Activated naive CD4-positive, alpha-beta T cell treated with anti-CD3 and anti-CD28 coated beads, Interleukin-2, amount 50 U/mL, for 72 hours (primary cell): ENCODE measurements around the gene SYNE4. TPM values are rescaled to one million over a fixed set of nuclear protein-coding genes. Genes with fewer than 3 reads are reported as not detected.
"Not testable (repeated sequence)": the region's sequence is repeated elsewhere in the genome, so short reads cannot be mapped to it uniquely, and the experiment has no call there.

Source experiments
- ATAC-seq, 2 donors: fragments of 150-1000 bp; cut with Tn5 transposase; 2 replicates each; pipeline ENCODE4 v1.10.0; 2021; ENCODE audit warnings: mild to moderate bottlenecking in 2 of 2, moderate library complexity in 2 of 2
- DNase-seq, 2 donors: peaks; one replicate each; pipeline ENCODE4 v3.0.0; 2021 to 2022; ENCODE audit warnings: low spot score in 2 of 2
- H3K27ac Mint-ChIP-seq, 2 donors: one replicate each; pipeline ENCODE4 v1.8.0; 2022; ENCODE audit warnings: mild to moderate bottlenecking in 2 of 2, mixed read lengths in 2 of 2
- H3K36me3 Mint-ChIP-seq, 2 donors: one replicate each; pipeline ENCODE4 v1.8.0; 2022; ENCODE audit warnings: mixed read lengths in 2 of 2
- H3K9me3 Mint-ChIP-seq, 2 donors: one replicate each; pipeline ENCODE4 v1.8.0; 2022; ENCODE audit warnings: mixed read lengths in 2 of 2
- total RNA-seq, 2 donors: library from RNA; stranded (reverse); gene quantifications; one replicate each; pipeline ENCODE4 v1.2.3, GENCODE V29; 2022

SYNE4 gene
- total RNA-seq, 2 donors from 2014 or later = 1.8 to 2.6 TPM

DNA sequence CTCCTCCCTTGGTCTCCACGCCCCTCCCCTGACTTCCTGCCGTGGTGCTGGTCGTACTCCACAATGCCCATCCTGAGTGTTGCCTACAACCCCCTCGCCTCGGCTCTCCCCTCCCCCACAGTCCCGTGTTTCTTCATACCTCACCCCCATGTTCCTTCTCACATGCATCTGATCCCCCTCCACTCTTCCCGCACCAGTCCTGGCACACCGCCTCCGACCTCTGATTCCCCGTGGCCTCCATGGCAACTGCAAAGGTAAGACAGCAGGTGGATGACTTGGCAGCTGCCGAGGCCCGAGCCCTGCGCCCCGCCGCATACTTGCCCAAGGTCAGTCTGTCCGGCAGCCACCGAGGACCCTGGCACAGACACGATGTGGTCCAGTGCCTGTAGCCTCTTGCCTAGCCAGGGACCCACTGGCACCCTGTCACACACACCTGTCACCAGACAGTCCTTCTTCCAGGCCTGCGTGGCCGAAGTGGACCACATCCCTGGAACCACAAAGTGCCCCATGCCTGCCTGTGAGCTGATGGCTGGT, 29.7 kb downstream of the SYNE4 start:
- DNase-seq (no peak), ATAC-seq (no peak)
- Mint-ChIP-seq H3K9me3 (no peaks in the 10 kb centered on the region), H3K27ac (no peak overlapping the region), H3K36me3 (no peaks in the 10 kb centered on the region)

DNA sequence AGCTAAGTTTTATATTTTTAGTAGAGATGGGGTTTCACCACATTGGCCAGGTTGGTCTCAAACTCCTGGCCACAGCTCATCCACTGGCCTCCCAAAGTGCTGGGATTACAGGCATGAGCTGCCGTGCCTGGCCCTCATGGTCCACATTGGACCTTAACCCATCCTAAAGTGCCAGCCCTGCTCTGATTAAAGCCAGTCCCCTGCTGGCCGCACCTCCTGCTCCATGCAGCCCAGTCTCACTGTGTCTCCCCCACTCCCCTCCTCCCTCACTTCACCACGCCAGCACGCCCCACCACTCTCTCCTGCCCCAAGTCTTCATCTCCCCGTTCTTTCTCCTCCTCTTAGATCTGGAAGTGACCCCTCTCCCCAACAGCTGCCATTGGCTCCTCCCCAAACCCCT, 30.3 kb downstream of the SYNE4 start:
- ATAC-seq = no peak
- H3K27ac Mint-ChIP-seq = peak overlapping the region in 1 of 2 donors; percentile 31

DNA sequence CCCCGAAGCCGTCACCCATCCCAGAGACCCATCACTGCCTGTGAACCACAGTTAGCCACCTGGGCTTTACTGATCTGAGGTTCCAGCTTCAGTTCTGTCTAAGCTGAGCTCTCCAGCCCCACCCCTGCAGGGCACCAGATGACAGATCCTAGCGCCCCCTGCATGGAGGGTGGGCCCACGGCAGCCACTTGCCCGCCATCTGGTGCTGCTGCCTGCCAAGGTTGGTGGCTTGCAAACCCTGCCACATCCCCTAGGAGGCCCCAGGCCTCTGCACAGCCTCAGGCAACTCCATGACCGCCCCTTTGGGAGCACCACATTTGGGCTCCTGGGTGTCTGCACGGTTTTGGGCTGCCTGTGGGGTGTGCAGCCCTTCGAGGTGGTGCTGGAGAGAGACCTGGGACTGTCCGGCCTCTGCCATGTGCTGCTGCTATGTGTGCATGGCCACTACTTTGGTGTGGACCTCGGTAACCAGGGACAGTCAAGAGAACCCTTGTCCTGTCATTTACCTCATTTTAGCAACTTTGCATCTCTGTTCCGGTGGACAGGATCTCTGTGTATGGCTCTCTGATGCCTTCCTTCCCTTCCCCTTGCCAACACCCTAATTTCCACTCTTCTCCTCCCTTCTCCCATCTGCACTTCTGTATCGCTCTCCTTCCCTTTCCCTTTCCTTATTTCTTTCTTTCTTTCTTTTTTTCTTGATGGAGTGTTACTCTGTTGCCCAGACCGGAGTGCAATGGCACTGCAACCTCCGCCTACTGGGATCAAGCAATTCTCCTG, 31.0 kb downstream of the SYNE4 start:
- H3K9me3 Mint-ChIP-seq = no peaks in the 10 kb centered on the region
- ATAC-seq = peak in 1 of 2 donors; percentile 78
- H3K36me3 Mint-ChIP-seq = no peaks in the 10 kb centered on the region
- peak in 1 of 2 donors; percentile 22 for DNase-seq
- H3K27ac Mint-ChIP-seq = peak overlapping the region in 1 of 2 donors; percentile 31

More for the DNA sequence above, 30.3 kb downstream of the SYNE4 start:
- no peaks in the 10 kb centered on the region for H3K9me3 Mint-ChIP-seq
- H3K36me3 Mint-ChIP-seq = no peaks in the 10 kb centered on the region
- no peak for DNase-seq

GRCh38 chr19:35975608-35976214, 32.9 kb downstream of the SYNE4 start:
- DNase-seq = no peak
- no peaks in the 10 kb centered on the region for H3K36me3 Mint-ChIP-seq
- no peak overlapping the region for H3K27ac Mint-ChIP-seq
- no peak for ATAC-seq
- H3K9me3 Mint-ChIP-seq = no peaks in the 10 kb centered on the region

GRCh38 chr19:35973487-35973886, 35.1 kb downstream of the SYNE4 start:
- DNase-seq (no peak), ATAC-seq (no peak)
- no peaks in the 10 kb centered on the region for H3K36me3 Mint-ChIP-seq
- H3K9me3 Mint-ChIP-seq = no peaks in the 10 kb centered on the region
- no peak overlapping the region for H3K27ac Mint-ChIP-seq

GRCh38 chr19:35966771-35967170, 41.8 kb downstream of the SYNE4 start:
- ATAC-seq (no peak), DNase-seq (no peak)
- no peaks in the 10 kb centered on the region for H3K36me3 Mint-ChIP-seq
- H3K27ac Mint-ChIP-seq = no peak overlapping the region
- no peaks in the 10 kb centered on the region for H3K9me3 Mint-ChIP-seq

DNA sequence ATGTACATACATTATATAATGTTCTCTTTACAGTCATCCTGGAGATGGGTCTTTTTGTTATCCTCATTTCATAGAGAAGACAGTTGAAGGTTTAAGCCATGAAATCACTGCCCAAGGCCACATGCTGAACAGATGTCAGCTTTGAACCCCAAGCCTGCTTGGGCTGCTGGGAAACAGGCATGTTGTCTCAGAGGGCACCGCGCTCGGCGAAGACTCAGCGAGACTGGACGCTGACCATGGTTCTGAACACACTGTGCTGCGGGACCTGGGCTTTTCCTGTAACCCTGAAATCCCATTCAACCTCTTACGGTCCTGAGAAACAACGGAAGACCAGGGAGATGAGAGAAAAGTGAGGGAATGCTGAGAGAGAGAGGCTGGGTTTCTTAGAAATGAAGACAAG, 45.1 kb downstream of the SYNE4 start:
- ATAC-seq = no peak
- H3K36me3 Mint-ChIP-seq = no peaks in the 10 kb centered on the region
- H3K9me3 Mint-ChIP-seq = no peaks in the 10 kb centered on the region
- DNase-seq = peak in 1 of 2 donors; percentile 55
- no peak overlapping the region for H3K27ac Mint-ChIP-seq

DNA sequence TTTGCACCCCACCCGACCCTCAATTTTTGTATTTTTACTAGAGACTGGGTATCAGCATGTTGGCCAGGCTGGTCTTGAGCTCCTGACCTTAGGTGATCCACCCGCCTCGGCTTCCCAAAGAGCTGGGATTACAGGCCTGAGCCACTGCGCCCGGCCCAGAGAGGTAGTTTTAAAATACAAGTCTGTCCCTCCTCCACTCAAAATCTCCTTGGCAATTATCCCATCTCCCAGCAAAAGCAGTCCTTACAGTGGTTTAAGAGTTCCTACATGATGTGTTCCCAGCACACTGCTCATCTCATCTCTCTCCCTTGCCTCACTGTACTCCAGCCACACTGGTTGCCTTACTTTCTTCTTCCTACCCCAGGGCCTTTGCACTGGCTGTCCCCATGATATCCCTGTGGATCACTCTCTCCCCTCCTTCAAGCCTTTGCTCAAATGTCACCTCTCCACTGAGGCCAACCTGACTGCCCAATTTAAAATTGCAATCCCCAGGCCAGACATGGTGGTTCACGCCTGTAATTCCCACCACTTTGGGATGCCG, 48.1 kb downstream of the SYNE4 start:
- no peak overlapping the region for H3K27ac Mint-ChIP-seq

GRCh38 chr19:35959968-35960320, 48.7 kb downstream of the SYNE4 start:
- Mint-ChIP-seq H3K36me3 (no peaks in the 10 kb centered on the region), H3K27ac (no peak overlapping the region), H3K9me3 (no peaks in the 10 kb centered on the region)
- ATAC-seq = no peak
- DNase-seq = no peak

More for the DNA sequence above, 48.1 kb downstream of the SYNE4 start:
- DNase-seq (no peak), ATAC-seq (no peak)
- Mint-ChIP-seq H3K9me3 (no peaks in the 10 kb centered on the region), H3K36me3 (no peaks in the 10 kb centered on the region)

DNA sequence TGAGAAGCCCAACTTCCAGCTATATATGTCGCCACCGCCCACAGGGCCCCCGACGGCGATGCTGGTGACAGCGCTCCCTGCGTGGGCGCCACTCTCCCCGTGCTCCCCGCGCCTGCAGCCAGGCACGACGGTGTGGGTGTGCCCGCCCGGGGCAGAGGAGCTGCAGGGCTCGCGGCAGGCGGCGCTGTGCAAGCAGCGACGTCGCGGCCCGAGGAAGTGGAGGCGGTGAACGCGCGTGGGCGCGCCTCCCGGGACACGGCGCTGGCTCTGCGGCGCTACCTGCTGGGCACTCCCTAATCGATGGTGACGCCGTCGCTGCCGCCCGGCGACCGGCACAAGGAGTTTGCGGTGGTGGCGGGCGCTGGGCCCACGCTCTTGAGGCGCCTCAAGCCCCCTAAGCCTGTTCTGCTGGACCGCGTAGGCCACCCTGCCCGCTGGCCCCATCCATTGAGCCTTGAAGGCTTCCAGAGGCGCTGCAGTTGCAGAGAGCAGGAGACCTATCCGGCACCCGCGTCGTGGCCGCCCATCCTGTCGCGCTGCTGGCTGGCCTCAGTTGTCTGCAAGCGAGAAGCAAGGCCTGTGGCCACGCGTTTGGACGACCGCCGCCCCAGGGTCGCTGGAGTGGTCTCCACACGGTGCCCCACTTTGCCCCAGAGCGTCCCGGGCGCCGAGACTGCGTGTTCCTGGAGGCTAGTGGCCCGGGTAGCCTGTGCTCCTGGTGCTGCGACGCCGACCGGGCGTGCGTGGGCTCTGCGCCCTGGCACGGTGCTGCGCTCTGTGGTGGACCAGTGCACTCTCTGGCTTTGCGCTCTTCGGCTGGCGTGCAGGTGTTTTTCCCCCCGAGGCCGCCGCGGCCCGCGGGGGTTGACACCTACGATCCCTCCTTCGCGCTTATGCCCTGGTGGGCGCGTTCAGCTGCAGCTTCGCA, 49.3 kb downstream of the SYNE4 start:
- Mint-ChIP-seq H3K36me3 (no peaks in the 10 kb centered on the region), H3K27ac (no peak overlapping the region)
- peak; percentile 88 to 91 for ATAC-seq

GRCh38 chr19:35958660-35959039, 50.0 kb downstream of the SYNE4 start:
- ATAC-seq (peak in 1 of 2 donors; percentile 2), DNase-seq (no peak)
- no peaks in the 10 kb centered on the region for H3K36me3 Mint-ChIP-seq
- no peak overlapping the region for H3K27ac Mint-ChIP-seq
- no peaks in the 10 kb centered on the region for H3K9me3 Mint-ChIP-seq

More for the DNA sequence above, 49.3 kb downstream of the SYNE4 start:
- no peaks in the 10 kb centered on the region for H3K9me3 Mint-ChIP-seq
- DNase-seq = peak; percentile 62 to 76

DNA sequence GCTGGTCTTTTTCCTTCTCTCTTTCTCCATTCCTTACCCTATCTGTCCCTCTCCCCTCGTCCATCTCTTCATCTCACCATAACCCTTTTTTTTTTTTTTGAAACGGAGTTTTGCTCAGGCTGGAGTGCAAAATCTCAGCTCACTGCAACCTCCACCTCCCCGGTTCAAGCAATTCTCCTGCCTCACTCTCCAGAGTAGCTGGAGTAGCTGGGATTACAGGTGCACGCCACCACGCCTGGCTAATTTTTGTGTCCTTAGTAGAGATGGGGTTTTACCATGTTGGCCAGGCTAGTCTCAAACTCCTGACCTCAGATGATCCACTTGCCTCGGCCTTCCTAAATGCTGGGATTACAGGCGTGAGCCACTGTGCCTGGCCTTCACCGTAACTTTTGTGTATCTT, 51.2 kb downstream of the SYNE4 start:
- DNase-seq, H3K36me3 Mint-ChIP-seq, ATAC-seq, H3K9me3 Mint-ChIP-seq, H3K27ac Mint-ChIP-seq: not testable (repeated sequence)

GRCh38 chr19:35955881-35956634, 52.6 kb downstream of the SYNE4 start:
- Mint-ChIP-seq H3K9me3 (no peaks in the 10 kb centered on the region), H3K27ac (no peak overlapping the region), H3K36me3 (no peaks in the 10 kb centered on the region)
- ATAC-seq = no peak
- DNase-seq = no peak
